HG02763 (cell line): Measurements from ENCODE around the gene SPATA6.
"Not testable (repeated sequence)": the region's sequence is repeated elsewhere in the genome, so short reads cannot be mapped to it uniquely, and the experiment has no call there.

ENCODE experiments used
- ATAC-seq: cut with Tn5 transposase; IDR thresholded peaks from one replicate; pipeline ENCODE4 v1.9.1; 2021; ENCODE audit warnings: mild to moderate bottlenecking, moderate library complexity; ENCODE audit not compliant: unreplicated experiment

The SPATA6 gene

DNA sequence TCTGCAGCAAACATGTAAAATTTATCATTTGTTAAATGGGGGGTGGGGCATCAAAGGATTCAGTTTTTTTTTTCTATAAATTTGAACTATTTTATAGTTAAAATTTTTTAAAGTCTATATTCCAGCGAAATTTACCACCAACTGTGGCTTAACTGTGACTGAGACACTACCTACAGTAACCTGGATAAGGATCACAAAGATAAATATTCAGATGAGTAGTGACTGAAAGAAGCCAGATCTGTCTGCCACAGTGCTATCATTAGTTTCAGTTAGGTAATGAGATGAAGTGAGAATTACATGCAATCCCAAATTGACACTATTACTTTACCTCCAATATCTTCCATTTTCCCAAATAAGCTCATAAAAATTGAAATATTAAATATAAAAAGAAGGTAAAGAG, 5.4 kb downstream of the SPATA6 start:
- ATAC-seq: no peak

DNA sequence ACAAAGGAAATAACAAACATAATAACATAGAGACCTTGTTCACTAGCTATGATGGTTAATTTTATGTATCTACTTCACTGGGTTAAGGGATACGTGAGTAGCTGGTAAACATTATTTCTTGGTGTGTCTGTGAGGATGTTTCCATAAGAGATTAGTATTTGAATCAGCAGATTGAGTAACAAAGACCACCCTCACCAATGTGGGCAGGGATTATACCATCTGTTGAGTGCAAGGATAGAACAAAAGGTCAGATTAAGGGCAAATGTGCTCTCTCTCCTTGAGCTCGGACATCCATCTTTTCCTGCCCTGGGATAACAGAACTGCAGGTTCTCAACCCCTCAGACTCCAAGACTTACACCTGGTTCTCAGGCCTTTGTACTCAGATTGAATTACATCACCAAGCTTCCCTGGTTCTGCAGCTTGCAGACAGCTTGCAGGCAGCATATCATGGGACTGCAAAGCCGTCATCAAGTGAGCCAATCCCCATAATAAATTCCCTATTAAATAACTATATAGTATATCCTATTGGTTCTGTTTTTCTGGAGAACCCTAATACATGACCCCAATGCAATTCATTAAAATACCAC, 9.2 kb downstream of the SPATA6 start:
- ATAC-seq: no peak

GRCh38 chr1:48450505-48450904, 21.5 kb downstream of the SPATA6 start:
- no peak for ATAC-seq

DNA sequence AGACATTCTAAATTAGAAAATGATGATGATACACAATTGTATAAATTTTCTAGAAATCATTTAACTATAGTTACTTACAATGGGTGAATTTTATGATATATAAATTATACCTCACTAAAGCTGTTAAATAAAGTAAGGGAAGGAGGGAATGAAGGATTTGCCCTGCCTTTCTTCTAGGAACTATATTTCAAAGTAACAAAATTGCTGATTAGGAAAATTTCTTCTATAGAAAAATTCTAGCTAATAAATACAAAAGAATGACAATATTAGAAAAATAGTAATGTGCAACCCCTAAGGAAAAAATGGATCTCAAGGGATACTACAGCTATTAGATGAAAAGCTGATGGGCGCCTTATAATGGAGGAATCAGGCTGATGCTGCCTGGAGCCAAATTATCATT, 23.1 kb downstream of the SPATA6 start:
- no peak for ATAC-seq

- ATAC-seq: not testable (repeated sequence)
Observed at GRCh38 chr1:48444186-48444585, 27.8 kb downstream of the SPATA6 start.

DNA sequence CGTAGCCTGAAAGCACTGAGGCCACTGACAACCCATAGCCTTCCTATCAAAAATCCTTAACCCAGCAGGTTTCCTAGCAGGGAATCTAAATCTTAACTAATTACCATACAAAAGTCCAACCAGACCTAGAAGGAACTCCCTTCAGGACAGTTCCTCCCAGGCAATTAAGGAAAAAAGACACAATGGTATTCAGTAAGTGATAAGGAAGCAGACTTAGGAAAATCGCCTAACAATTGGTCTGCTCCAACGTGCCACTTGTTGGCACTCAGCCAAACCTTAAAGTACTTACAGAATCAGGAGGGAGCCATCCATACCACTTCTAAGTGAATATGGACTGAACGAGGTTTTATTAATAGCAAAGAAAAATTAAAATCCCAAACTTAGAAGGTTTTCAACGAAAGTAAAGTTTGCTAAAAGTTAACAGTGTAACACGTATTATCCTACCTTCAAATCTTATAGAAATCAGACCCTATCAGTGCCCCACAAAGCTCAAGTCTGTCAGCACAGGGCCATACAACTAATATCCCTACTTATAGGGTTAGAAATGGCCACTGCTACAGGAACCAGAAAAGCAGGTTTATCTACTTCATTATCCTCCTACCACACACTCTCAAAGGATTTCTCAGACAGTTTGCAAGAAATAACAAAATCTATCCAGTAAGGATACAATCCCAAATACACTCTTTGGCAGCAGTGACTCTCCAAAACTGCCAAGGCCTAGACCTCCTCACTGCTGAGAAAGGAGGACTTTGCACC, 29.0 kb downstream of the SPATA6 start:
- no peak for ATAC-seq

DNA sequence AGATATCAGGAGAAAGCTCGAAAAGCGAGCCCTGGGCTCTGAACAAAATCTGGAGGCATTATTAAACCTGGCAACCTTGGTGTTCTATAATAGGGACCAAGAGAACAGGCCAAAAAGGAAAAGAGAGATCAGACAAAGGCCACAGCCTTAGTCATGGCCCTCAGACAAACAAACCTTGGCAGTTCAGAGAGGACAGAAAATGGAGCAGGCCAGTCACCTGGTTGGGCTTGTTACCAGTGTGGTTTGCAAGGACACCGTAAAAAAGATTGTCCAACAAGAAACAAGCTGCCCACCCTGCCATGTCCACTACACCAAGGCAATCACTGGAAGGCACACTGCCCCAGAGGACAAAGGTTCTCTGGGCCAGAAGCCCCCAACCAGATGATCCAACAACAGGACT, 31.2 kb downstream of the SPATA6 start:
- not testable (repeated sequence) for ATAC-seq

- no peak for ATAC-seq
Observed at GRCh38 chr1:48439380-48439779, 32.6 kb downstream of the SPATA6 start.

DNA sequence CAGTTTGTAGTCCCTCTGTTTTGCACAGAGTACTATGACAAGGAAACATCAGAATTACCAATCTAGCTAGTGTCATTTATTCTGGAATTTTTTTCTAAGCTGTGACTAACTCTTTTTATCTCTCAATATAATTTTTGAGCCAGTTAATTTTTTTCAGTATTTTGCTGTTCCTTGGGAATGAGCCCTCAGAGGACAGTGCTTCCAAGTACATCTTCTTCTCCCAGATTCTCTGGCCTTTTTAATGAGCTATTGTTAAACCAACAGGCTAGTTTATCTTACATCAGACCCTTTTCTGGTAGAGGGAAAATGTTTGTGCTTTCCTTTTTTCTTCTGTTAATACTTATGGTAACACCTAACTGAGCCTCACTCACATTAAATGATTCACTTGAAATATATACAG, 34.6 kb downstream of the SPATA6 start:
- ATAC-seq: not testable (repeated sequence)

DNA sequence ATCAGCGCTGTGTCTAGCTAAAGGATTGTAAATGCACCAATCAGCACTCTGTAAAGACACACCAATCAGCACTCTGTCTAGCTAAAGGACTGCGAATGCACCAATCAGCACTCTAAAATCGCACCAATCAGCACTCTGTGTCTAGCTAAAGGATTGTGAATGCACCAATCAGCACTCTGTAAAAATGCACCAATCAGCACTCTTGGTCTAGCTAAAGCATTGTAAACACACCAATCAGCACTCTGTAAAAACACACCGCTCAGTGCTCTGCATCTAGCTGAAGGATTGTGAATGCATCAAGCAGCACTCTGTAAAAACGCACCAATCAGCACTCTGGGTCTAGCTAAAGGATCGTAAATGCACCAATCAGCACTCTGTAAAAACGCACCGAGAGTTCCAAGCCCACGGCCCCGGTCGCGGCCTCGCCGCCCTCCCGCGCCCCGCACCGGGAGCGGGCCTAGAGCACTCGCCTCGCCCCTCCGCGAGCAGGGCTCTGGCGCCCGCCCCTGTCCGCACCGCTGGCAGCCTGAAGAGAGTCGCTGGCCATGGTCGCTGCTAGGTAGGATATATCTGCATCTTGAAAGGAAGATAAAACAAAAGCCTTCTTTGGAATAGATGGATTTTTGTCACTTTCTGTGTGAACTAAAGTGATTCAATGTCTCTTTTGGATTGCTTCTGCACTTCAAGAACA, 36.5 kb downstream of the SPATA6 start:
- ATAC-seq: not testable (repeated sequence)

GRCh38 chr1:48430832-48431231, 41.2 kb downstream of the SPATA6 start:
- no peak for ATAC-seq

DNA sequence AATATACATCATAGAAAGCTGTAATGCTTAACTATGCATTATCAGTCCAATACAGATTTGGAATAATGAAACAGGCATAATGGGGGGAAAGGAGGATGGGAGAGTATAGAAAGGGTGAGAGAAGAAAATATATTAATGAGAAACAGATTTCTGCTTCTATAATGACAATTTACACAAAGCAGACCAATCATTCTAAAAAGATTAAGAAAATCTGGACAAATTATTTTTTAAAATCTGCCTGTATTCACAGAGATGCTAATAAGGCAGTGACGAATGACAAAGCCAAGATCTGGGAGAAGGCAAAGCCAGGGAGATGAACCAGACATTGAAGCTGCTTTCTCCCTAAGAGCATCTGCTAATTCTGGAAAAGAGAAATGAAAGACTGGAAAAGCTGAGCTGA, 50.0 kb downstream of the SPATA6 start:
- no peak for ATAC-seq

- no peak for ATAC-seq
Observed at GRCh38 chr1:48418742-48419141, 53.3 kb downstream of the SPATA6 start.

GRCh38 chr1:48415050-48415449, 57.0 kb downstream of the SPATA6 start:
- ATAC-seq: no peak

GRCh38 chr1:48414264-48414663, 57.7 kb downstream of the SPATA6 start:
- ATAC-seq: no peak

DNA sequence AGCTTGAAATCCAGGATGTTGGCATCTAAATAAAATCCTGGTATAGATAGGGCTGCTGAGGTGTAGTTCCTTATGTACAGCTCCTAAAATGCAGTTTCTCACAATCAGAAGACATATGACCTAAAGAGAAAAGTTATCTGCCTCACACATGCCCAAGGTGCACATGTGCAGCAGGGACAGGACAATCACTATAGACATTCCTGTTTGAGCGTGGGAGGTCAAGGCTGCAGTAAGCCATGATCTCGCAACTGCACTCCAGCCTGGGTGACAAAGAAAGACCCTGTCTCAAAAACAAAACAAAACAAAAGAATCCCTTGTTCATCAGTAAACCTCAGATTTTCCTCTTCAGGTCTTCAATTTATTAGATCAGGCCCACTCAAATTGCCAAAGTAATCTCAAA, 66.1 kb downstream of the SPATA6 start:
- ATAC-seq: no peak

DNA sequence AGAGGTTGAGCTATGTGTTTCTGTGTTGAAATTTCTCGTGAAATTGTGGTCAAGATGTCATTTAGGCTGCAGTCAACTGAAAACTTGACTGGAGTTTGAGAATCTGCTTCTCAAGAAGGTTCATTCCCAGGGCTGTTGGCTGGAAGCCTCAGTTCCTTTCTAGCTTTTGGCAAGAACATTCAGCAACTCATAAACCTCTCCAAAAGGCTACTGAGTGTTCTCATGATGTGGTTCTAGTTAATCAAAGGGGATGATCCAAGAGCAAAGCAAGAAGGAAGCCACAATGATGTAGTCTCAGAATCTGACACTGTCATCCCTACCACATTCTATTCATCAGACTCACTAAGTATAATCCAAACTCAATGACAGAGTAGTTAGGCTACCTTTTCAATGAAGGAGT, 66.6 kb downstream of the SPATA6 start:
- ATAC-seq: no peak

DNA sequence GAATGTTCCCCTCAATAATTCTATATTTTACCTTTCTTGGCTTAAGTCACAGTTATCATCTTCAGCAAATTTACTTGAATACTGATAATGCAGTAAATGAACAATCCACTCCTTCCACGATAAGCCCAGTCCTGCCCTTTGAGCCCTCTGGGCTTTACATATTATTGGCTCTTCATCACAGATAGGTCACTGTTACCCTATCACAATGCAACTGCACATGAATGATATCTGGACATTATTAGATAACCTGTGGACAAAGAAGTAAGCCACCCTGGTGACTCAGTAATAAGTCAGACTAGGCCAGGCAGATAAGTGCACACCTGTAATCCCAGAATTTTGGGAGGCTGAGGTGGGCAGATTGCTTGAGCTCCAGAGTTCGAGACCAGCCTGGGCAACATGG, 69.4 kb downstream of the SPATA6 start:
- no peak for ATAC-seq

- ATAC-seq: no peak
Observed at GRCh38 chr1:48396208-48396607, 75.8 kb downstream of the SPATA6 start.

DNA sequence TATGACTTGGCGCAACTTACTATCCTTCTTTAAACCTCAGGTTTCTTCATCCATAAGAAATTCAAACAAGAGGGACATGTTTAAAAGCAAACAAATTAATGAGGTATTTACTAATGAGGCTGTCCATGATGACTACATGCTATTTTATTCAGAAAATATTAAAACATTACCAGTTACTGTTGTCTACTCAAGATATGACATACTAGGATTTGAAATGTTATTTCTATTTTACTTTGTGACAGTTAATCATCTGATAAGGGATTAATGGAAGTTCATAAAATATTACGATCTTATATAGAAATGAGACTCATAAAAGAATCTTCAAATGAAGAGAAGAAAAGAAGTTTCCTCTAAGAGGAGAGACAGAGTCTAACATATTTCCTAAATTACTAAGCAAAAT, 80.1 kb downstream of the SPATA6 start:
- no peak for ATAC-seq

GRCh38 chr1:48387409-48387808, 84.6 kb downstream of the SPATA6 start:
- ATAC-seq: no peak

DNA sequence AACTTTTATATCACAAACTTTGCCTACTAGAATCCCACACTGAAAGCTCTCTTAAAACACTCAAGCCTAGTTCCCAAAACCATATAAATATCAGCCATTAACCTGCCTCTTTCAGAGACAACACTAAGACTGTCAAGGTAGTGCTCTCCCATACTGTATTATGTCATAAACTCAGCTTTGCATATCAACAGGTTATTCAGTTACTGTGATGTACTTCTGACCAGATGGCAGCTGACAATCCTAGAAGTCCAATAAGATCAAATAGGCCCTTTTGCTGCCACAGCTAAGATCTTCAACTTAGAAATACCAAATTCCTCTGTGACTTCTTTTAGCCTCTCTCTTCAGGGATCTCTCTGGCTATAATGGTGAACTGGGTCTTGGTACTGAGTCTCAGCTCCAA, 97.2 kb downstream of the SPATA6 start:
- ATAC-seq: no peak
